ENCODE data around the gene GLYATL1B. TPM values are rescaled to one million over a fixed set of nuclear protein-coding genes. Genes with fewer than 3 reads are reported as not detected.

The GLYATL1B gene
- total and polyA plus RNA-seq, 2 of the 8 experiments (the other 6 are each of a cell fraction or from before 2014, with no cell fraction given) = not detected

GRCh38 chr11:59062602-59063529, 23.2 kb upstream of the GLYATL1B start:
- H3K23me2 ChIP-seq (ENCODE audit: low read depth, low read length) = no peaks in the 10 kb centered on the region; the same call in 1 of the 2 replicates
- no peak overlapping the region for H4K8ac ChIP-seq (ENCODE audit: extremely low read depth, insufficient read depth, low read length)
- 92% methylated on average over 52 of the region's 56 CpGs; no CpG with 5 or more reads in 1 of the 2 experiments for WGBS, 2 experiments (ENCODE audit: extremely low coverage in 1 of 2, insufficient coverage in 1 of 2, insufficient read length in 1 of 2, insufficient replicate concordance in 2 of 2, low coverage in 1 of 2, low lambda C conversion rate in 2 of 2, missing lambda C conversion rate in 1 of 2)
- H2AFZ ChIP-seq (ENCODE audit: low read length) = no peak overlapping the region
- FAIRE-seq = no peak
- no peak overlapping the region for H3K4ac ChIP-seq (replicated peaks; ENCODE audit: insufficient read length, low read depth, low read length)
- no peak overlapping the region for H2BK20ac ChIP-seq (ENCODE audit: low read length)
- H2AK5ac ChIP-seq (ENCODE audit: low read depth, low read length) = no peak overlapping the region
- CTCF ChIA-PET (ENCODE audit: partially characterized antibody) = interaction anchor here (1.1 to 3.5 kb wide), 4 partner anchors 10 to 135 kb away, joined by 3 to 17 read pairs (median 5); no protein-coding TSS in a partner anchor
- H3K4me1 ChIP-seq (replicated peaks in 1 of 4; ENCODE audit: control insufficient read depth in 3 of 4, insufficient read depth in 4 of 4, low read length in 3 of 4) = no peaks in the 10 kb centered on the region
- no peaks in the 10 kb centered on the region for H3K79me2 ChIP-seq (ENCODE audit: control insufficient read depth in 1 of 2, insufficient read depth in 2 of 2, low read length in 2 of 2)
- no peak overlapping the region for H3K14ac ChIP-seq (ENCODE audit: insufficient read length)
- H4K5ac ChIP-seq (ENCODE audit: insufficient read length, low read depth, low read length) = no peak overlapping the region
- POLR2A ChIA-PET (ENCODE audit: partially characterized antibody) = no interaction called here
- no peak overlapping the region for H2BK5ac ChIP-seq (ENCODE audit: low read depth, low read length)
- H3K9ac ChIP-seq (replicated peaks in 1 of 4; ENCODE audit: extremely low read depth in 1 of 4, low read depth in 3 of 4, low read length in 3 of 4) = no peak overlapping the region
- no peak overlapping the region for H2BK15ac ChIP-seq (ENCODE audit: low read length)
- TF ChIP-seq CHD1 (IDR thresholded peaks at IDR 0.05; ENCODE audit: low read depth, low read length) = no peak
- TF ChIP-seq E2F6 (IDR thresholded peaks at IDR 0.05) = peak; percentile 82
- no peak overlapping the region for H3K27ac ChIP-seq (ENCODE audit: low read depth, low read length)
- no peak overlapping the region for H4K91ac ChIP-seq (replicated peaks; ENCODE audit: insufficient read length, low read length)
- no peaks in the 10 kb centered on the region; a peak in 1 of 4 replicates for H3K9me3 ChIP-seq (ENCODE audit: insufficient read depth in 2 of 2, low read depth in 1 of 2, low read length in 1 of 2)
- no peak overlapping the region for H3K4me3 ChIP-seq (ENCODE audit: extremely low read depth in 1 of 4, insufficient read depth in 2 of 4, low read depth in 3 of 4, low read length in 4 of 4)
- peaks cover 0 to 3% (median 0%) of the 10 kb centered on the region in 4 experiments; a peak in 1 of 7 replicates for H3K27me3 ChIP-seq (replicated peaks in 1 of 4; ENCODE audit: control insufficient read depth in 3 of 4, extremely low read depth in 1 of 4, insufficient read depth in 3 of 4, low read length in 3 of 4)
- H3K56ac ChIP-seq (replicated peaks; ENCODE audit: insufficient read length, low read depth, low read length) = no peak overlapping the region
- no peak overlapping the region for H3K4me2 ChIP-seq (ENCODE audit: insufficient read depth in 1 of 2, low read depth in 2 of 2, low read length in 2 of 2)
- DNase-seq (ENCODE audit: low read depth in 1 of 2, low spot score in 2 of 2) = no peak
- H3K79me1 ChIP-seq (ENCODE audit: low read depth, low read length) = no peaks in the 10 kb centered on the region
- no peaks in the 10 kb centered on the region for H4K20me1 ChIP-seq (replicated peaks in 1 of 2; ENCODE audit: control insufficient read depth in 1 of 2, insufficient read depth in 2 of 2, low read length in 2 of 2)
- H3K36me3 ChIP-seq (ENCODE audit: control insufficient read depth in 2 of 4, insufficient read depth in 4 of 4, low read length in 3 of 4) = no peaks in the 10 kb centered on the region
- H3K18ac ChIP-seq (ENCODE audit: extremely low read depth, low read length) = no peak overlapping the region
- H2BK120ac ChIP-seq (replicated peaks; ENCODE audit: low read depth, low read length) = no peak overlapping the region
- no peak overlapping the region for H3K23ac ChIP-seq (ENCODE audit: insufficient read length)
- H2BK12ac ChIP-seq (ENCODE audit: low read depth, low read length) = peak overlapping the region; percentile 17; the same call in 1 of the 2 replicates

Data from H1 (cell line).